HEK293 (cell line): Measurements from ENCODE around the gene CWC25.

ENCODE experiments used
- GLIS2 ChIP-seq: fragments of 450-650 bp; formaldehyde crosslinking; IDR thresholded peaks from 2 replicates; pipeline ENCODE4 v1.5.1; 2016; ENCODE audit warnings: missing biosample characterization, missing genetic modification characterization
- KLF1 ChIP-seq: fragments of 450-650 bp; formaldehyde crosslinking; IDR thresholded peaks from 2 replicates; pipeline ENCODE4 v1.5.1; 2016; ENCODE audit warnings: missing biosample characterization, missing genetic modification characterization
- OVOL3 ChIP-seq: fragments of 450-650 bp; formaldehyde crosslinking; IDR thresholded peaks from 2 replicates; pipeline ENCODE4 v1.5.1; 2016; ENCODE audit warnings: missing biosample characterization, missing genetic modification characterization
- SP3 ChIP-seq: fragments of 450-650 bp; formaldehyde crosslinking; IDR thresholded peaks from 2 replicates; pipeline ENCODE4 v1.5.1; 2016; ENCODE audit warnings: missing biosample characterization, missing genetic modification characterization
- ZBTB48 ChIP-seq: fragments of 450-650 bp; formaldehyde crosslinking; IDR thresholded peaks from 2 replicates; pipeline ENCODE4 v1.5.1; 2016; ENCODE audit warnings: missing biosample characterization, missing genetic modification characterization
- ZEB2 ChIP-seq: fragments of 450-650 bp; formaldehyde crosslinking; IDR thresholded peaks from 2 replicates; pipeline ENCODE4 v1.5.1; 2016; ENCODE audit warnings: missing biosample characterization, missing genetic modification characterization
- ZNF10 ChIP-seq: fragments of 450-650 bp; formaldehyde crosslinking; IDR thresholded peaks from 2 replicates; pipeline ENCODE4 v1.5.1; 2017; ENCODE audit warnings: missing biosample characterization, missing genetic modification characterization
- ZNF140 ChIP-seq: fragments of 450-650 bp; formaldehyde crosslinking; IDR thresholded peaks from 2 replicates; pipeline ENCODE4 v1.5.1; 2016; ENCODE audit warnings: missing biosample characterization, missing genetic modification characterization
- ZNF146 ChIP-seq: fragments of 450-650 bp; formaldehyde crosslinking; IDR thresholded peaks from 2 replicates; pipeline ENCODE4 v1.5.1; 2016; ENCODE audit warnings: missing biosample characterization, missing genetic modification characterization
- ZNF155 ChIP-seq: fragments of 450-650 bp; formaldehyde crosslinking; IDR thresholded peaks from 2 replicates; pipeline ENCODE4 v1.5.1; 2016; ENCODE audit warnings: missing biosample characterization, missing genetic modification characterization
- ZNF16 ChIP-seq: fragments of 450-650 bp; formaldehyde crosslinking; IDR thresholded peaks from 2 replicates; pipeline ENCODE4 v1.5.1; 2016; ENCODE audit warnings: low read depth, missing biosample characterization, missing genetic modification characterization
- ZNF214 ChIP-seq: fragments of 450-650 bp; formaldehyde crosslinking; IDR thresholded peaks from 2 replicates; pipeline ENCODE4 v1.5.1; 2017; ENCODE audit warnings: missing biosample characterization, mild to moderate bottlenecking, missing genetic modification characterization, borderline replicate concordance
- ZNF239 ChIP-seq: fragments of 450-650 bp; formaldehyde crosslinking; IDR thresholded peaks from 2 replicates; pipeline ENCODE4 v1.5.1; 2016; ENCODE audit warnings: missing biosample characterization, missing genetic modification characterization
- ZNF335 ChIP-seq: fragments of 450-650 bp; formaldehyde crosslinking; conservative IDR thresholded peaks from 2 replicates; pipeline ENCODE4 v1.5.1; 2016; ENCODE audit warnings: missing biosample characterization, missing genetic modification characterization
- ZNF354C ChIP-seq: fragments of 450-650 bp; formaldehyde crosslinking; IDR thresholded peaks from 2 replicates; pipeline ENCODE4 v1.5.1; 2016; ENCODE audit warnings: missing biosample characterization, missing genetic modification characterization, low read depth, borderline replicate concordance
- ZNF549 ChIP-seq: fragments of 450-650 bp; IDR thresholded peaks from 2 replicates; pipeline ENCODE4 v1.5.1; 2018; ENCODE audit warnings: missing biosample characterization, missing genetic modification characterization, mild to moderate bottlenecking, inconsistent platforms, moderate library complexity
- ZNF596 ChIP-seq: fragments of 450-650 bp; IDR thresholded peaks from 2 replicates; pipeline ENCODE4 v1.5.0; 2018; ENCODE audit warnings: missing biosample characterization, mild to moderate bottlenecking, missing genetic modification characterization, moderate library complexity
- ZNF624 ChIP-seq: fragments of 450-650 bp; formaldehyde crosslinking; IDR thresholded peaks from 2 replicates; pipeline ENCODE4 v1.5.1; 2017; ENCODE audit warnings: missing biosample characterization, missing genetic modification characterization
- ZNF76 ChIP-seq: fragments of 450-650 bp; formaldehyde crosslinking; IDR thresholded peaks from 2 replicates; pipeline ENCODE4; 2016; ENCODE audit warnings: low read depth, missing biosample characterization, missing genetic modification characterization, borderline replicate concordance
- ZNF785 ChIP-seq: fragments of 450-650 bp; formaldehyde crosslinking; IDR thresholded peaks from 2 replicates; pipeline ENCODE4 v1.5.1; 2016; ENCODE audit warnings: missing biosample characterization, missing genetic modification characterization
- ZSCAN30 ChIP-seq: fragments of 450-650 bp; IDR thresholded peaks from 2 replicates; pipeline ENCODE4 v1.5.1; 2018; ENCODE audit warnings: missing biosample characterization, mild to moderate bottlenecking, missing genetic modification characterization, moderate library complexity
- TF ChIP-seq, protein P1 (sequence below): fragments of 450-650 bp; formaldehyde crosslinking; IDR thresholded peaks from 2 replicates; pipeline ENCODE4 v1.5.1; 2017; ENCODE audit warnings: missing biosample characterization, missing genetic modification characterization
- TF ChIP-seq, protein P2 (sequence below): fragments of 450-650 bp; formaldehyde crosslinking; IDR thresholded peaks from 2 replicates; pipeline ENCODE4 v1.5.1; 2016; ENCODE audit warnings: missing biosample characterization, missing genetic modification characterization
- TF ChIP-seq, protein P3 (sequence below): fragments of 450-650 bp; formaldehyde crosslinking; IDR thresholded peaks from 2 replicates; pipeline ENCODE4 v1.5.1; 2016; ENCODE audit warnings: missing biosample characterization, missing genetic modification characterization
- TF ChIP-seq, protein P4 (sequence below): fragments of 450-650 bp; formaldehyde crosslinking; IDR thresholded peaks from 2 replicates; pipeline ENCODE4; 2016; ENCODE audit warnings: missing biosample characterization, missing genetic modification characterization
- TF ChIP-seq, protein P5 (sequence below): fragments of 450-650 bp; formaldehyde crosslinking; IDR thresholded peaks from 2 replicates; pipeline ENCODE4 v1.5.1; 2016; ENCODE audit warnings: missing biosample characterization, missing genetic modification characterization, low read depth
- TF ChIP-seq, protein P6 (sequence below): fragments of 450-650 bp; formaldehyde crosslinking; IDR thresholded peaks from 2 replicates; pipeline ENCODE4 v1.5.1; 2017; ENCODE audit warnings: missing biosample characterization, missing genetic modification characterization

The CWC25 gene

DNA sequence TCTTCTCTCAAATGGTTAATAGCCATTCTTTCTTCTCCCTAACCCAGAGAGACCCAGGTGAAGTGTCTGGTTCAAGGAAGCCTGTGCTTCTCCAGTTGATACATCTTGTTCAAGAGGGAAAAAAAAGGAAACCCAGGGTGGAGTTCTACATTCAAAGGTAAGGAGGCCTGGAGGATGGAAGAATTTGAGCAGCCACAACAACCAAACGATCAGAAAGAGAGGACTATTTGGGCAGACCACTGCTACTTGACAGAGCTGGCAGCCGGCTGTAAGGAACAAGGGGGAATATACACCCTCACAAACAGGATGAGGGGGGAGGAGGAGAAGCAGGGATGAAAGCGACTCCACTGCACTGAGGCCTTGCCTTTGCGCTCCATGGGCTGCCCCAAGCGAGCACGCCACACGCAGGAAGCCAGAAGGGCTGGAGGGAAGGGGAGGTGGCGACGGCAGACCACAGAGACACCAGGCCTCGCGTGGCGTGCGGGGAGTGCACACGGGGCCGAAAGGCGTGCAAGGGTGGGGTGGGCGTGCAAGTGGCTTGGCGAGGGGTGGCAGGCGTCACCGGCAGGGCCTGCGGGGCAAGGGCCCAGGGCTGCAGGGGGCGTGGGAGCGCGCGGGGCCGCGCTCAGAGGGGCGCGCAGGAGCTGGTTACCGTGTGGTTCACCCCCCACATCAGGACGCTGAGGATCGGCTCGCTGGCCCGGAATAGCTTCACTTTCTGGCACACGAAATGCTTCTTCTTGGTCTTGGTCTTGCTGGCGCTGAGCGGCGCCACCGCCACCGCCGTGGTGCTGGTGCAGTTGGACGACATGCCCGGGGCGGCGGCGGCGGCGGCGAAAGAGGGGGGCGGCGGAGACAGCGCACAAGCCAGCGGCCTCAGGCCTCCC lies 26.3 kb downstream of the CWC25 start (continued):
- TF ChIP-seq, protein P1, sequence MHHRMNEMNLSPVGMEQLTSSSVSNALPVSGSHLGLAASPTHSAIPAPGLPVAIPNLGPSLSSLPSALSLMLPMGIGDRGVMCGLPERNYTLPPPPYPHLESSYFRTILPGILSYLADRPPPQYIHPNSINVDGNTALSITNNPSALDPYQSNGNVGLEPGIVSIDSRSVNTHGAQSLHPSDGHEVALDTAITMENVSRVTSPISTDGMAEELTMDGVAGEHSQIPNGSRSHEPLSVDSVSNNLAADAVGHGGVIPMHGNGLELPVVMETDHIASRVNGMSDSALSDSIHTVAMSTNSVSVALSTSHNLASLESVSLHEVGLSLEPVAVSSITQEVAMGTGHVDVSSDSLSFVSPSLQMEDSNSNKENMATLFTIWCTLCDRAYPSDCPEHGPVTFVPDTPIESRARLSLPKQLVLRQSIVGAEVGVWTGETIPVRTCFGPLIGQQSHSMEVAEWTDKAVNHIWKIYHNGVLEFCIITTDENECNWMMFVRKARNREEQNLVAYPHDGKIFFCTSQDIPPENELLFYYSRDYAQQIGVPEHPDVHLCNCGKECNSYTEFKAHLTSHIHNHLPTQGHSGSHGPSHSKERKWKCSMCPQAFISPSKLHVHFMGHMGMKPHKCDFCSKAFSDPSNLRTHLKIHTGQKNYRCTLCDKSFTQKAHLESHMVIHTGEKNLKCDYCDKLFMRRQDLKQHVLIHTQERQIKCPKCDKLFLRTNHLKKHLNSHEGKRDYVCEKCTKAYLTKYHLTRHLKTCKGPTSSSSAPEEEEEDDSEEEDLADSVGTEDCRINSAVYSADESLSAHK (tag by site-specific recombination) = no peak
- no peak for TF ChIP-seq ZNF140 (tag by site-specific recombination)
- no peak for TF ChIP-seq ZNF239 (tag by site-specific recombination)
- no peak for TF ChIP-seq ZNF596 (tag by site-specific recombination)
- TF ChIP-seq ZSCAN30 = peak; percentile 62; the same call in 1 of the 2 replicates
- TF ChIP-seq KLF1 (tag by site-specific recombination) = peak; percentile 86
- no peak; the same call in 1 of the 2 replicates for TF ChIP-seq ZEB2
- peak; percentile 53; the same call in 1 of the 2 replicates for TF ChIP-seq ZBTB48 (tag by site-specific recombination)
- no peak for TF ChIP-seq ZNF214
- TF ChIP-seq, protein P2, sequence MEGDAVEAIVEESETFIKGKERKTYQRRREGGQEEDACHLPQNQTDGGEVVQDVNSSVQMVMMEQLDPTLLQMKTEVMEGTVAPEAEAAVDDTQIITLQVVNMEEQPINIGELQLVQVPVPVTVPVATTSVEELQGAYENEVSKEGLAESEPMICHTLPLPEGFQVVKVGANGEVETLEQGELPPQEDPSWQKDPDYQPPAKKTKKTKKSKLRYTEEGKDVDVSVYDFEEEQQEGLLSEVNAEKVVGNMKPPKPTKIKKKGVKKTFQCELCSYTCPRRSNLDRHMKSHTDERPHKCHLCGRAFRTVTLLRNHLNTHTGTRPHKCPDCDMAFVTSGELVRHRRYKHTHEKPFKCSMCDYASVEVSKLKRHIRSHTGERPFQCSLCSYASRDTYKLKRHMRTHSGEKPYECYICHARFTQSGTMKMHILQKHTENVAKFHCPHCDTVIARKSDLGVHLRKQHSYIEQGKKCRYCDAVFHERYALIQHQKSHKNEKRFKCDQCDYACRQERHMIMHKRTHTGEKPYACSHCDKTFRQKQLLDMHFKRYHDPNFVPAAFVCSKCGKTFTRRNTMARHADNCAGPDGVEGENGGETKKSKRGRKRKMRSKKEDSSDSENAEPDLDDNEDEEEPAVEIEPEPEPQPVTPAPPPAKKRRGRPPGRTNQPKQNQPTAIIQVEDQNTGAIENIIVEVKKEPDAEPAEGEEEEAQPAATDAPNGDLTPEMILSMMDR (tag by site-specific recombination) = peak; percentile 88
- TF ChIP-seq ZNF354C (tag by site-specific recombination) = no peak
- TF ChIP-seq, protein P3, sequence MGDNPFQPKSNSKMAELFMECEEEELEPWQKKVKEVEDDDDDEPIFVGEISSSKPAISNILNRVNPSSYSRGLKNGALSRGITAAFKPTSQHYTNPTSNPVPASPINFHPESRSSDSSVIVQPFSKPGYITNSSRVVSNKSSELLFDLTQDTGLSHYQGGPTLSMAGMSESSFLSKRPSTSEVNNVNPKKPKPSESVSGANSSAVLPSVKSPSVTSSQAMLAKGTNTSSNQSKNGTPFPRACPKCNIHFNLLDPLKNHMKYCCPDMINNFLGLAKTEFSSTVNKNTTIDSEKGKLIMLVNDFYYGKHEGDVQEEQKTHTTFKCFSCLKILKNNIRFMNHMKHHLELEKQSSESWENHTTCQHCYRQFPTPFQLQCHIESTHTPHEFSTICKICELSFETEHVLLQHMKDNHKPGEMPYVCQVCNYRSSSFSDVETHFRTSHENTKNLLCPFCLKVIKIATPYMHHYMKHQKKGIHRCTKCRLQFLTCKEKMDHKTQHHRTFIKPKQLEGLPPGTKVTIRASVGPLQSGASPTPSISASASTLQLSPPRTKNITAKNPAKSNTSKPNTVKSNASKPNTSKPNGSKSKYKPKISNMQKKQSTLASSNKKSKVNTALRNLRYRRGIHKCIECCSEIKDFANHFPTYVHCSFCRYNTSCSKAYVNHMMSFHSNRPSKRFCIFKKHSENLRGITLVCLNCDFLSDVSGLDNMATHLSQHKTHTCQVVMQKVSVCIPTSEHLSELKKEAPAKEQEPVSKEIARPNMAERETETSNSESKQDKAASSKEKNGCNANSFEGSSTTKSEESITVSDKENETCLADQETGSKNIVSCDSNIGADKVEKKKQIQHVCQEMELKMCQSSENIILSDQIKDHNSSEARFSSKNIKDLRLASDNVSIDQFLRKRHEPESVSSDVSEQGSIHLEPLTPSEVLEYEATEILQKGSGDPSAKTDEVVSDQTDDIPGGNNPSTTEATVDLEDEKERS (tag by site-specific recombination) = no peak
- no peak for TF ChIP-seq SP3 (tag by site-specific recombination)
- peak; percentile 38; the same call in 1 of the 2 replicates for TF ChIP-seq OVOL3 (tag by site-specific recombination)
- TF ChIP-seq, protein P4, sequence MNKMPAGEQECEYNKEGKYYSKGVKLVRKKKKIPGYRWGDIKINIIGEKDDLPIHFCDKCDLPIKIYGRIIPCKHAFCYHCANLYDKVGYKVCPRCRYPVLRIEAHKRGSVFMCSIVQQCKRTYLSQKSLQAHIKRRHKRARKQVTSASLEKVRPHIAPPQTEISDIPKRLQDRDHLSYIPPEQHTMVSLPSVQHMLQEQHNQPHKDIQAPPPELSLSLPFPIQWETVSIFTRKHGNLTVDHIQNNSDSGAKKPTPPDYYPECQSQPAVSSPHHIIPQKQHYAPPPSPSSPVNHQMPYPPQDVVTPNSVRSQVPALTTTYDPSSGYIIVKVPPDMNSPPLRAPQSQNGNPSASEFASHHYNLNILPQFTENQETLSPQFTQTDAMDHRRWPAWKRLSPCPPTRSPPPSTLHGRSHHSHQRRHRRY (tag by site-specific recombination) = no peak
- TF ChIP-seq ZNF155 (tag by site-specific recombination) = no peak
- TF ChIP-seq ZNF76 (tag by site-specific recombination) = peak; percentile 50; the same call in 1 of the 2 replicates
- TF ChIP-seq GLIS2 = peak; percentile 97
- TF ChIP-seq ZNF335 = peak; percentile 52
- TF ChIP-seq, protein P5, sequence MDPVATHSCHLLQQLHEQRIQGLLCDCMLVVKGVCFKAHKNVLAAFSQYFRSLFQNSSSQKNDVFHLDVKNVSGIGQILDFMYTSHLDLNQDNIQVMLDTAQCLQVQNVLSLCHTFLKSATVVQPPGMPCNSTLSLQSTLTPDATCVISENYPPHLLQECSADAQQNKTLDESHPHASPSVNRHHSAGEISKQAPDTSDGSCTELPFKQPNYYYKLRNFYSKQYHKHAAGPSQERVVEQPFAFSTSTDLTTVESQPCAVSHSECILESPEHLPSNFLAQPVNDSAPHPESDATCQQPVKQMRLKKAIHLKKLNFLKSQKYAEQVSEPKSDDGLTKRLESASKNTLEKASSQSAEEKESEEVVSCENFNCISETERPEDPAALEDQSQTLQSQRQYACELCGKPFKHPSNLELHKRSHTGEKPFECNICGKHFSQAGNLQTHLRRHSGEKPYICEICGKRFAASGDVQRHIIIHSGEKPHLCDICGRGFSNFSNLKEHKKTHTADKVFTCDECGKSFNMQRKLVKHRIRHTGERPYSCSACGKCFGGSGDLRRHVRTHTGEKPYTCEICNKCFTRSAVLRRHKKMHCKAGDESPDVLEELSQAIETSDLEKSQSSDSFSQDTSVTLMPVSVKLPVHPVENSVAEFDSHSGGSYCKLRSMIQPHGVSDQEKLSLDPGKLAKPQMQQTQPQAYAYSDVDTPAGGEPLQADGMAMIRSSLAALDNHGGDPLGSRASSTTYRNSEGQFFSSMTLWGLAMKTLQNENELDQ = no peak
- TF ChIP-seq ZNF549 (tag by site-specific recombination) = no peak
- TF ChIP-seq ZNF146 (tag by site-specific recombination) = 0 out of 2 replicates have a peak, but pooled peaks have one; percentile 14
- no peak for TF ChIP-seq ZNF785 (tag by site-specific recombination)
- no peak for TF ChIP-seq ZNF10 (tag by site-specific recombination)
- TF ChIP-seq ZNF624 (tag by site-specific recombination) = no peak
- no peak for TF ChIP-seq ZNF16 (tag by site-specific recombination)
- TF ChIP-seq, protein P6, sequence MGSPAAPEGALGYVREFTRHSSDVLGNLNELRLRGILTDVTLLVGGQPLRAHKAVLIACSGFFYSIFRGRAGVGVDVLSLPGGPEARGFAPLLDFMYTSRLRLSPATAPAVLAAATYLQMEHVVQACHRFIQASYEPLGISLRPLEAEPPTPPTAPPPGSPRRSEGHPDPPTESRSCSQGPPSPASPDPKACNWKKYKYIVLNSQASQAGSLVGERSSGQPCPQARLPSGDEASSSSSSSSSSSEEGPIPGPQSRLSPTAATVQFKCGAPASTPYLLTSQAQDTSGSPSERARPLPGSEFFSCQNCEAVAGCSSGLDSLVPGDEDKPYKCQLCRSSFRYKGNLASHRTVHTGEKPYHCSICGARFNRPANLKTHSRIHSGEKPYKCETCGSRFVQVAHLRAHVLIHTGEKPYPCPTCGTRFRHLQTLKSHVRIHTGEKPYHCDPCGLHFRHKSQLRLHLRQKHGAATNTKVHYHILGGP = no peak
